ENCODE measurements around the gene XPOT.

XPOT gene

GRCh38 chr12:64383675-64384074 is 20.5 kb upstream of the XPOT start:
- no peak overlapping the region for H3K9ac ChIP-seq (ENCODE audit: low read depth, low read length)
- H3K9me3 ChIP-seq (ENCODE audit: insufficient read depth, low read length, severe bottlenecking): peaks cover 2% of the 10 kb centered on the region
- no peak overlapping the region for H2AFZ ChIP-seq (ENCODE audit: low read depth, low read length)
- peaks cover 27% of the 10 kb centered on the region for H3K4me1 ChIP-seq (ENCODE audit: insufficient read depth, low read length)
- TF ChIP-seq CTCF (IDR thresholded peaks at IDR 0.05; ENCODE audit: borderline replicate concordance, extremely low read depth, low read length, poor library complexity, severe bottlenecking): no peak
- no peak for TF ChIP-seq EZH2 (IDR thresholded peaks at IDR 0.05; ENCODE audit: borderline replicate concordance, low read depth, low read length, severe bottlenecking)
- no peak overlapping the region for H3K4me2 ChIP-seq (ENCODE audit: insufficient read depth, low read length)
- H3K27me3 ChIP-seq (ENCODE audit: insufficient read depth, low read length, poor library complexity): no peaks in the 10 kb centered on the region
- no peak for ATAC-seq (ENCODE audit: insufficient read depth, low read depth)
- DNase-seq: no peak
- H3K4me3 ChIP-seq (ENCODE audit: low read depth in 1 of 2, low read length in 2 of 2): no peak overlapping the region
- no peaks in the 10 kb centered on the region for H3K79me2 ChIP-seq (ENCODE audit: insufficient read depth, low read length)
- no peaks in the 10 kb centered on the region for H4K20me1 ChIP-seq (ENCODE audit: insufficient read depth, low read length)
- H3K27ac ChIP-seq (ENCODE audit: low read length): no peak overlapping the region
- no peaks in the 10 kb centered on the region for H3K36me3 ChIP-seq (ENCODE audit: insufficient read depth, low read length)

DNA sequence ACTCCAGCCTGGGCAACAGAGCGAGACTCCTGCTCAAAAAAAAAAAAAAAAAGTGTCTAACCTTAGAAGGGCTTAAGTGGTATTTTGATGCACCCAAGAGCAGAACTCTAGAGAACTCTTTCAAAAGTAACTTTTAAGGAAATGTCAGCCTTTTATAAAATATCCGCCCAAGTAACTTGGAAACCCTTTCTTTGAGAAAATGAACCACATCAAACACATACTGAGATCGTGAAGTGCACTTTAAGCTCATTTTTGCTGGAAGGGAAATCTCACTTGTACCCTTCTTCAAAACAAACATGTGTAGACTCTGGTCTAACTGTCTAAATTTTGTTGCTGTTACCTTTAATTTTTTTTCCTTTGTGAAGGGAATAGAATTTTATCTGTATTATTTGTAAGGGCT is 19.2 kb upstream of the XPOT start:
- no peaks in the 10 kb centered on the region for H3K36me3 ChIP-seq (ENCODE audit: insufficient read depth, low read length)
- peak; percentile 83 for ATAC-seq (ENCODE audit: insufficient read depth, low read depth)
- H4K20me1 ChIP-seq (ENCODE audit: insufficient read depth, low read length): no peaks in the 10 kb centered on the region
- no peak for TF ChIP-seq CTCF (IDR thresholded peaks at IDR 0.05; ENCODE audit: borderline replicate concordance, extremely low read depth, low read length, poor library complexity, severe bottlenecking)
- H3K4me2 ChIP-seq (ENCODE audit: insufficient read depth, low read length): peak overlapping the region; percentile 48
- DNase-seq: no peak
- peak overlapping the region; percentile 10 for H3K9ac ChIP-seq (ENCODE audit: low read depth, low read length)
- H2AFZ ChIP-seq (ENCODE audit: low read depth, low read length): 0 out of 2 replicates have a peak overlapping the region, but pooled peaks have one; percentile 22
- no peaks in the 10 kb centered on the region for H3K79me2 ChIP-seq (ENCODE audit: insufficient read depth, low read length)
- H3K4me1 ChIP-seq (ENCODE audit: insufficient read depth, low read length): peaks cover 27% of the 10 kb centered on the region
- H3K27me3 ChIP-seq (ENCODE audit: insufficient read depth, low read length, poor library complexity): no peaks in the 10 kb centered on the region
- H3K27ac ChIP-seq (ENCODE audit: low read length): peak overlapping the region; percentile 81
- H3K4me3 ChIP-seq (ENCODE audit: low read depth in 1 of 2, low read length in 2 of 2): no peak overlapping the region
- peaks cover 2% of the 10 kb centered on the region for H3K9me3 ChIP-seq (ENCODE audit: insufficient read depth, low read length, severe bottlenecking)

GRCh38 chr12:64385468-64385867 is 18.7 kb upstream of the XPOT start:
- Histone ChIP-seq H3K79me2 (ENCODE audit: insufficient read depth, low read length) (no peaks in the 10 kb centered on the region), H3K9me3 (ENCODE audit: insufficient read depth, low read length, severe bottlenecking) (no peaks in the 10 kb centered on the region), H3K36me3 (ENCODE audit: insufficient read depth, low read length) (no peaks in the 10 kb centered on the region), H4K20me1 (ENCODE audit: insufficient read depth, low read length) (no peaks in the 10 kb centered on the region), H3K27ac (ENCODE audit: low read length) (peak overlapping the region; percentile 81), H3K4me2 (ENCODE audit: insufficient read depth, low read length) (peak overlapping the region; percentile 48), H3K9ac (ENCODE audit: low read depth, low read length) (peak overlapping the region; percentile 6), H3K4me1 (ENCODE audit: insufficient read depth, low read length) (peaks cover 27% of the 10 kb centered on the region), H3K27me3 (ENCODE audit: insufficient read depth, low read length, poor library complexity) (no peaks in the 10 kb centered on the region), H3K4me3 (ENCODE audit: low read depth in 1 of 2, low read length in 2 of 2) (no peak overlapping the region), H2AFZ (ENCODE audit: low read depth, low read length) (peak overlapping the region; percentile 42)
- TF ChIP-seq EZH2 (IDR thresholded peaks at IDR 0.05; ENCODE audit: borderline replicate concordance, low read depth, low read length, severe bottlenecking) (no peak), CTCF (IDR thresholded peaks at IDR 0.05; ENCODE audit: borderline replicate concordance, extremely low read depth, low read length, poor library complexity, severe bottlenecking) (no peak)
- DNase-seq: no peak
- ATAC-seq (ENCODE audit: insufficient read depth, low read depth): peak; percentile 53

Measured in DND-41 (cell line).